ENCODE results near the gene TAB2. TPM values are rescaled to one million over a fixed set of nuclear protein-coding genes. Genes with fewer than 3 reads are reported as not detected.

TAB2 gene
- total and polyA plus RNA-seq, 2 of the 8 experiments (the other 6 are each of a cell fraction or from before 2014, with no cell fraction given), result 40.4 to 63.0 TPM

DNA sequence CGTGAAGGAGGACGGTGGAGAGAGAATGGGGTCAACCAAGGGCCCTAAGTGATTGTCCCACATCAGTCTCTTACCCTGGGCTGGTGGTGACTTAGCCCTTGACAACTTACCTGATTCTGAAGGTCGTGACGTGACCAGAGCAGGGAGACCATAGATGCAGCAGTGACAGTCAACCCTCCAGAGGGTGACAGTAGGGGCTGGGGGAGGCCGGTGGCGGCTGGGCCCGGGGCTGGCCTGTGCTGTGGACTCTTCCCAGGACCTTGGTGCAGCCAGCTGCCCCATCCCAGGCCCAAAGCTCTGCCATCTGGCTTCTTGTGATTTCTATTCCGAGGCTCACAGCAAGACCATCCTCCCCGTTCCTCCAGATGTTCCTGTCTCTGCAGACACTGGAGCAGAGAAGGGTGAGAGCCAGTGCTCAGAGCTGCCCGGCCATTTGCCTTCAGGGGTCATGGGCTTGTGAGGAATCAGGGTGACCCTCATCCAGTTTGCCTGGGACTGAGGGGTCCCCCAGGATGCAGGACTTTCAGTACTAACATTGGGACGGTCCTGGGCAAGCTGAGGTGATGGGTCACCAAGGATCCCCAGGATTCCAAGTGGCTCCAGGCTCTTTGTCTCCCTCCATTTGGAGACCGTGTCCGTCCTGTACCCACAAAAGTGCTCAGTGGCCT, 118.5 kb downstream of the TAB2 start (continued):
- TF ChIP-seq NRF1 (IDR thresholded peaks at IDR 0.05; ENCODE audit: low read depth, low read length), result no peak
